ENCODE measurements around the gene C22orf39.

C22orf39 gene

GRCh38 chr22:19466848-19467752 is 19.6 kb upstream of the C22orf39 start:
- Mint-ChIP-seq H3K4me3 (no peak overlapping the region), H3K4me1 (no peaks in the 10 kb centered on the region), H3K9me3 (no peaks in the 10 kb centered on the region), H3K36me3 (peaks cover 43 to 72% of the 10 kb centered on the region in 2 donors), H3K27me3 (no peaks in the 10 kb centered on the region), H3K27ac (no peak overlapping the region)
- DNase-seq = no peak
- ATAC-seq (replicated peaks) = no peak

DNA sequence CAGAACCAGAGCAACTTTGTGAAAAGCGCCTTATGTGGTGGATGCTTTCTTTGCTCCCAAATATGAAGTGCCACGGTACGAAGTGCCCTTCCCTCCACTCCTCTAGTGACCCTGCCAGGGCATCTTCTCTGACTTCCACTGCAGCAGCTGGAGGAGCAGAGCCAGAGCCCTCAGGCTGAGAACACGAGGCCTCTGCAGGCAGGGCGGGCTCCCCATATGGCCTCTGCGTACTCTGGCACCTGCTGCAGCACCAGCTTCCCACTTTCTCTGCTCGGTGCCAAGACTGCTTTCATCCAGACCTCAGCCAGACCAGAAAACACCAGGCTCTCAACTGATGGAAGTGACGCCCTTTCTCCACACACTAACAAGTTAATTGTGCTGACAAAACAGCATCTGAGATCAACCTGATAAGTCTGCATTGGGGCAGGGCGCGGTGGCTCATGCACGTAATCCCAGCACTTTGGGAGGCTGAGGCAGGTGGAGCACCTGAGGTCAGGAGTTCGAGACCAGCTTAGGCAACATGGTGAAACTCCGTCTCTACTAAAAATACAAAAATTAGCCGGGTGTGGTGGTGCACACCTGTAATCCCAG is 18.7 kb upstream of the C22orf39 start:
- H3K27ac Mint-ChIP-seq = no peak overlapping the region
- H3K9me3 Mint-ChIP-seq = no peaks in the 10 kb centered on the region
- no peaks in the 10 kb centered on the region for H3K4me1 Mint-ChIP-seq
- DNase-seq (no peak), ATAC-seq (replicated peaks) (no peak)
- H3K36me3 Mint-ChIP-seq = peaks cover 38 to 66% of the 10 kb centered on the region in 2 donors
- no peak overlapping the region for H3K4me3 Mint-ChIP-seq
- H3K27me3 Mint-ChIP-seq = no peaks in the 10 kb centered on the region

DNA sequence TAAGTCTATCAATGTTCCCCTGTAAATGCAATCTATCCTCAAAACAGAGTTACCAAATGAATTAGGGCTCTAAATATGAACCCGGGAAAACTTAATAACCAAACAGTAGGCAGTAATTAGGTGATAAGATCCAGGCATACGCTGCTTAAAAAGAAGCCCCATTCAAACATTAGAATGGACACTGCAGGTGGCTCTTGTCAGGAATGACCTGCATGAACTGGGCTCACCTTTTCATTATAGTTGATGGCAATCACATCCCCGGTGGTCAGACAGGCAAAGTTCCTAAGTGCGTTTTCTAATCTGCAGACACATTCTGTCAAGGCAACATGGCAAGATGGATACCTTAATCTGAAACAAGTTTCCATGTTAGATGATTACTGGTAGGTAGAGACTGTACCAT is 17.5 kb upstream of the C22orf39 start:
- ATAC-seq (replicated peaks) = no peak
- H3K27me3 Mint-ChIP-seq = no peaks in the 10 kb centered on the region
- H3K9me3 Mint-ChIP-seq = no peaks in the 10 kb centered on the region
- H3K27ac Mint-ChIP-seq = no peak overlapping the region
- no peaks in the 10 kb centered on the region for H3K4me1 Mint-ChIP-seq
- no peak overlapping the region for H3K4me3 Mint-ChIP-seq
- DNase-seq = no peak
- H3K36me3 Mint-ChIP-seq = peaks cover 41 to 63% of the 10 kb centered on the region in 2 donors

- no peaks in the 10 kb centered on the region for H3K4me1 Mint-ChIP-seq
- ATAC-seq (replicated peaks) (no peak), DNase-seq (no peak)
- H3K27ac Mint-ChIP-seq = no peak overlapping the region
- no peak overlapping the region for H3K4me3 Mint-ChIP-seq
- no peaks in the 10 kb centered on the region for H3K27me3 Mint-ChIP-seq
- H3K9me3 Mint-ChIP-seq = no peaks in the 10 kb centered on the region
- peaks cover 40 to 58% of the 10 kb centered on the region in 2 donors for H3K36me3 Mint-ChIP-seq
Observed at GRCh38 chr22:19464546-19464945, 17.0 kb upstream of the C22orf39 start.

DNA sequence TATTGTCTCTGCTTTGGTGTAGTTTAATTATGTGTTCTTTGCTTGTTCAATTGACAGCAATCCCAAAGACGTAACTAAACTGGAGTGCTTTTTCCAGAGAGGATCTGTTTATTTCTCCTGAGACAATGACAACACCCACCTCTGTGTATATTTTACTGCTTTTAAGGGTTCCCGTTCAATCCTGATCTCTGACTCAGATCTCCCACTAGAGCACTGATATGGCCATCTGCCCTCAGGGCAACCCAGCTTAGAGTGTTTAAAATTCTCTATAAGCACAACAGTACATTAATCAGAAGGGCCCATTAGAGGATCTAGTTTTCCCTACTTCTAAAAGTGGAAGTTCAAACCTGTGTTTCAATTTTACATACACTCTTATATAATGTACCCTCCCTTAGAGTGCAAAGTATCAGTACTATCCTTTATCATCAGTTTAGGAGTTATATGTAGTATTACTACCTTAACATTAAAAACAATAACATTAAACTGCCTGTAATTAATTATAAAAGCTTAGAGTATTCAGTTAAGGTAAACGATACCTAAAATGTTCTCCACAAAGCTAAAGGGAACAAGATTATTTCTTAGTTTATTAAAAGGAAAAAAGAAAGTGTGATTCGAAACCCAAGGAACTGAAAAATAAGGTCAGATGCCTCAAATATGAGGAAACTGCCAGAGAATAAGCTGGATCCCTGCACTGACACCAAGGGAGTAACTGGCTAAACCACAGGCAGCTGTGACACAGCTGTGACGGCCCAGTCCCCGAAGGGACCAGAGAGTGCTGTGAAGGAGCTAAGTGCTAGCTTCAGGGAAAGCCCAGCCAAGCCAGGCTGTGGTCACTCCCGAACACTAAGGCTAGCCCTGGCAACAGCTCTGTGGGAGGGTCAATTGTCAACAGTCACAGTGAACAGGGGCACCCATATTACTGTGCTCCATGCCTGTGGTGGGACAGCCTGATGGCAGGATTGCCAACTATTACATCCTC is 16.3 kb upstream of the C22orf39 start:
- no peak overlapping the region for H3K4me3 Mint-ChIP-seq
- no peak for ATAC-seq (replicated peaks)
- no peak for DNase-seq
- H3K27me3 Mint-ChIP-seq = no peaks in the 10 kb centered on the region
- no peaks in the 10 kb centered on the region for H3K9me3 Mint-ChIP-seq
- H3K36me3 Mint-ChIP-seq = peaks cover 34 to 51% of the 10 kb centered on the region in 2 donors
- no peaks in the 10 kb centered on the region for H3K4me1 Mint-ChIP-seq
- H3K27ac Mint-ChIP-seq = no peak overlapping the region

DNA sequence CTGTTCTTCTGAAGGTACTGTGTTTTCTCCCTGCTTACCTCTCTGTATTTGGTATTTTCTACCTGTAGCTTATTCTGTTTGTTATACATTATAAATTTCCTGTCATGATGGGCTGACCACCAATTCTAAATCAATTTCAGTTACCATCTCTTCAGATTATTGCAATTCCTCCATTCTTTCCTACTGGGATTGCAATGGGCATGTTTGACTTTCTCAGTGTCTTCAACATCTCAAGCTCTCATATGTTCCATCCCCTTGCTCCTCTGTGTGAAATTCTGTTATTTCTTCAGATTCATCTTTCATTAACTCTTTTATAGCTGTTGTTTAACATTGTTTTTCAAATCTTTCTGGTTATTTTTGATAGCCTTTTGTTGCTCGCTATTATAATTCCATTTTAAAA is 15.5 kb upstream of the C22orf39 start:
- H3K27ac Mint-ChIP-seq = no peak overlapping the region
- H3K4me3 Mint-ChIP-seq = no peak overlapping the region
- no peaks in the 10 kb centered on the region for H3K27me3 Mint-ChIP-seq
- peaks cover 32 to 45% of the 10 kb centered on the region in 2 donors for H3K36me3 Mint-ChIP-seq
- H3K4me1 Mint-ChIP-seq = no peaks in the 10 kb centered on the region
- no peak for ATAC-seq (replicated peaks)
- no peak for DNase-seq
- no peaks in the 10 kb centered on the region for H3K9me3 Mint-ChIP-seq

GRCh38 chr22:19461506-19461905 is 14.0 kb upstream of the C22orf39 start:
- H3K36me3 Mint-ChIP-seq = peaks cover 37 to 43% of the 10 kb centered on the region in 2 donors

GRCh38 chr22:19460036-19460435 is 12.5 kb upstream of the C22orf39 start:
- Mint-ChIP-seq H3K27me3 (no peaks in the 10 kb centered on the region), H3K36me3 (peaks cover 43 to 45% of the 10 kb centered on the region in 2 donors)
- ATAC-seq (replicated peaks) = no peak

More at GRCh38 chr22:19461506-19461905, 14.0 kb upstream of the C22orf39 start:
- no peak for DNase-seq
- no peaks in the 10 kb centered on the region for H3K9me3 Mint-ChIP-seq
- no peak overlapping the region for H3K4me3 Mint-ChIP-seq
- no peaks in the 10 kb centered on the region for H3K4me1 Mint-ChIP-seq
- no peaks in the 10 kb centered on the region for H3K27me3 Mint-ChIP-seq
- no peak overlapping the region for H3K27ac Mint-ChIP-seq
- ATAC-seq (replicated peaks) = no peak

DNA sequence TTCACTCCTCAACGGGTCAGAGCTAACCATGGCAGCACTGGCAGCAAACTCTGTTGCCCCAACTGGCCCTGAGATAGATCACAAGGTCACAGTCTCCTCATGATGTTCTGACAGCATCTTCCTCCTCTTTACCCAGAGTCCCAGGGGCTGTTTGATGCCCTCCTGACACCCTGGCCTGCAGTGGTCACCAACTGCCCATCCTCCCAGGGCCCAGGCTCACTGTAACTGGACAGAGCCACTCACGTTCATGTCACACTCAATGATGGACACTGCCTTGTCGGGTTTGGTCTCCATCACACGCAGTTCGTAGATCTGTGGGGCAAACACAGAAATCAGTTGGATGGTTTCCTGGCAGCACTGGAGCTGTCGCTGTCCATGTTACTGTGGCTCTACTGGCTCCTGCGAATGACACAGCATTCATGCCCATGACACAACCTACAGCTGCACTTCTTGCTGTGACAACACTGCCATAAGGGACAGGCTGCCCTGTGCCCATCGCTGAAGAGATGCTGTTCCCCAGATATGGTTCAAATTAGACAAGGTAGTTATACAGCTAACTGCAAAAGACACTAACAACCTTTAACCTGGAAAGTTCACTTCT is 10.4 kb upstream of the C22orf39 start:
- H3K27ac Mint-ChIP-seq = no peak overlapping the region
- no peak for DNase-seq
- no peaks in the 10 kb centered on the region for H3K9me3 Mint-ChIP-seq
- H3K4me3 Mint-ChIP-seq = no peak overlapping the region
- H3K36me3 Mint-ChIP-seq = peaks cover 48 to 51% of the 10 kb centered on the region in 2 donors
- H3K27me3 Mint-ChIP-seq = no peaks in the 10 kb centered on the region
- ATAC-seq (replicated peaks) = no peak
- H3K4me1 Mint-ChIP-seq = no peaks in the 10 kb centered on the region

More at GRCh38 chr22:19460036-19460435, 12.5 kb upstream of the C22orf39 start:
- no peaks in the 10 kb centered on the region for H3K4me1 Mint-ChIP-seq
- no peak overlapping the region for H3K27ac Mint-ChIP-seq
- H3K4me3 Mint-ChIP-seq = no peak overlapping the region
- H3K9me3 Mint-ChIP-seq = no peaks in the 10 kb centered on the region
- no peak for DNase-seq

DNA sequence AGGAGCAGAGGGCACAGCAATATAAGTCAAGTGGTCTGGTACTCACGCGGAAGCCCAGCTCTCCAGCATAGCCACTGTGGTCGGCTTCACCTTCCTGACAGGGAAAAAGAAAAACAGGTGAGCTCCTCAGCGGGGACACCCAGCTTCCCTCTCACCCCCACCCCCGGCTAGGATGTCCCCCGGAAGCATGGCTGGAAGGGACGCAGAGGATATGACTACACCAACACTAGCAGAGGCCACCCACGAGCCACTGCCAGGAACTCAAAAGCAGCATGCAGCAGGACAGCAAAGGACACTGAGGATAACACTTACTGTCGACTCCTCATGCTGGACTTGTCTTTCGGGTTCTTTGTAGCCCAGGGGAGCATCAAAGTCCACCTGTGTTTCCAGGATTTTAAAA is 9.0 kb upstream of the C22orf39 start:
- no peak for ATAC-seq (replicated peaks)
- no peak overlapping the region for H3K27ac Mint-ChIP-seq
- no peaks in the 10 kb centered on the region for H3K27me3 Mint-ChIP-seq
- H3K4me1 Mint-ChIP-seq = peaks cover 0 to 2% of the 10 kb centered on the region in 2 donors
- peaks cover 49 to 57% of the 10 kb centered on the region in 2 donors for H3K36me3 Mint-ChIP-seq
- no peak overlapping the region for H3K4me3 Mint-ChIP-seq
- H3K9me3 Mint-ChIP-seq = no peaks in the 10 kb centered on the region
- DNase-seq = no peak

DNA sequence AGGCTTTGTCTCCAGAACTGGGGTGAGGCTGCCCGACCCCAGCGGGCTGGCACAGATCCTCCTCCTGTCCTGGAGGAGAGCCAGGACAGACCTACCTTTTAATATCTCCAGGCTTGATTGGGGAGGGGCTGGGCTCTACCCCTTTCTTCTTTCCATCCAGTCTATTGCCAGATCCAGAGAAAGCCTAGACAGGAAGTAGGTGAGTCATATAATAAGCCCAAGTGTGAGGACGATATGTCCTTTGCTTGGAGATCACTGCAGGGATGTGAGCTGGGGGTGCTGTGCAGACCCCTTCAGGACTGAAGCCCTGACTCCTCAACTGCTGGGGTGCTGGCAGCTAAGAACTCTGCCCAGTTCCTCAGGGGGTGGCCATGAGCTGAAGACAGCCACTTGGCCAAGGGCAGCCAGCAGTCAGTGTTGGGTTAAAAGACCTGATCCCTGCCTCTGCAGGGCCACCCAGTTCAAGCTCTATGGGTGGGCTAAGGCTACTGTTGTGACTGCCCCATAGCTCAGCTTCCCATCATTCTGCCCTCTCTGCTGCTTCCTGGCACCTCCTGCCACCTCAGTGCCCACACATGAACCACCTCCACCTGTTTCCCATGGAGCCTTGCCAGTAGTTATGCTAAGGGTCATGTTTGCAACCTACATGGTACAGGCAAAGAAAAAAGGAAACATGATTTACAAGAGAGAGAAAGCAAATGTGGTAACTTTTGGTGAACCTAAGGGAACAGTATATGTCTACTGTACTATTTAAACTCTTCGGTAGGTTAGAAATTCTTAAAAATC is 8.3 kb upstream of the C22orf39 start:
- ATAC-seq (replicated peaks) (no peak), DNase-seq (no peak)
- H3K4me3 Mint-ChIP-seq = no peak overlapping the region
- H3K27me3 Mint-ChIP-seq = no peaks in the 10 kb centered on the region
- H3K9me3 Mint-ChIP-seq = no peaks in the 10 kb centered on the region
- H3K36me3 Mint-ChIP-seq = peaks cover 44 to 57% of the 10 kb centered on the region in 2 donors
- H3K27ac Mint-ChIP-seq = no peak overlapping the region
- H3K4me1 Mint-ChIP-seq = peaks cover 0 to 2% of the 10 kb centered on the region in 2 donors

DNA sequence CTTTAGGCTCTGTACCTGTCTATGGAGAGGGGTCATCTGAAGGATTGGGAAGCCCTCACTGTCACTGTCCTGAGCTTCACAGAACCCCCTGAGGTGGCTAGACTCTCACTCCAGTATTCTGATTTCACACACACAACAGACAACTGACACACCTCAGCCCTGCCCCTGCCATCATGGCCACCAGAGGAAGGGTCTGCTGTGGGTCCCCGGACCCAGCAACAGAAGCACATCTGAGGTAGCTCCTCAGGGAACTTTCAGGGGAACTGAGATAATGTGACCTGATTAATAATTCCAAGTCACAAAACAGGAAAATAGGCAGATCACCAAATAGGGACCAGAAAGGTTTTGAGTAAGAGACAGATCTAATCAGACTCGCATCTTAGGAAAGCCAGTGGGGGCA is 7.5 kb upstream of the C22orf39 start:
- H3K9me3 Mint-ChIP-seq = no peaks in the 10 kb centered on the region
- peaks cover 0 to 2% of the 10 kb centered on the region in 2 donors for H3K4me1 Mint-ChIP-seq
- ATAC-seq (replicated peaks) (no peak), DNase-seq (no peak)
- peak overlapping the region; percentile 6 for H3K27ac Mint-ChIP-seq
- no peak overlapping the region for H3K4me3 Mint-ChIP-seq
- H3K36me3 Mint-ChIP-seq = peaks cover 41 to 53% of the 10 kb centered on the region in 2 donors
- H3K27me3 Mint-ChIP-seq = no peaks in the 10 kb centered on the region

DNA sequence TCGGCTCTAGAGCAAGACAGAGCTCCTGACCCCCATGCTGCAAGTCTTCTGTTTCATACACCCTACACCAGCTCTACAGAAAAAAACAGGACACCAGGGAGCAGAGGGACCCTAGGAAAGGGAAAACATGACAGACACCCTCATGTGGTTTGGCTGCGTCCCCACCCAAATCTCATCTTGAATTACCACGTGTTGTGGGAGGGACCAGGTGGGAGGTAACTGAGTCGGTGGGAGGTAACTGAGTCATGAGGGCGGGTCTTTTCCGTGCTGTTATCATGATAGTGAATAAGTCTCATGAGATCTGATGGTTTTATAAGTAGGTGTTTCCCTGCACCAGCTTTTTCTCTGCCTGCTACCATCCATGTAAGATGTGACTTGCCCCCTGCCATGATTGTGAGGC is 6.6 kb upstream of the C22orf39 start:
- Mint-ChIP-seq H3K27ac (no peak overlapping the region), H3K36me3 (peaks cover 41 to 53% of the 10 kb centered on the region in 2 donors), H3K4me3 (no peak overlapping the region), H3K27me3 (no peaks in the 10 kb centered on the region), H3K9me3 (no peaks in the 10 kb centered on the region), H3K4me1 (peaks cover 0 to 5% of the 10 kb centered on the region in 2 donors)
- DNase-seq (no peak), ATAC-seq (replicated peaks) (no peak)
